Neural crest cell (in vitro differentiated cells): Measurements from ENCODE around the gene CPAMD8. TPM values are rescaled to one million over a fixed set of nuclear protein-coding genes. Genes with fewer than 3 reads are reported as not detected.

ENCODE experiments used
- DNase-seq: peaks from one replicate; pipeline ENCODE4 v3.0.0; 2021; ENCODE audit warnings: low read depth, mixed read lengths, low spot score
- H3K27ac Mint-ChIP-seq: one replicate; pipeline ENCODE4 v1.8.0; 2021; ENCODE audit warnings: mild to moderate bottlenecking, mixed read lengths; ENCODE audit not compliant: unreplicated experiment
- H3K27me3 Mint-ChIP-seq: 2 replicates; pipeline ENCODE4 v1.8.0; 2021; ENCODE audit warnings: low read depth, mild to moderate bottlenecking, mixed read lengths
- H3K36me3 Mint-ChIP-seq: 2 replicates; pipeline ENCODE4 v1.8.0; 2021; ENCODE audit warnings: low read depth, mild to moderate bottlenecking, mixed read lengths
- H3K4me1 Mint-ChIP-seq: 2 replicates; pipeline ENCODE4 v1.8.0; 2021; ENCODE audit warnings: mixed read lengths
- H3K4me3 Mint-ChIP-seq: one replicate; pipeline ENCODE4 v1.8.0; 2021; ENCODE audit warnings: mild to moderate bottlenecking, mixed read lengths
- H3K9me3 Mint-ChIP-seq: 2 replicates; pipeline ENCODE4 v1.8.0; 2021; ENCODE audit warnings: mixed read lengths
- CTCF ChIP-seq: fragments of 200-600 bp; sonication (generic); conservative IDR thresholded peaks from 2 replicates; pipeline ENCODE4 v1.5.0; 2021; ENCODE audit warnings: antibody characterized with exemption, mild to moderate bottlenecking
- total RNA-seq: library from RNA; stranded (reverse); gene quantifications from 2 replicates; pipeline ENCODE4 v1.2.1, GENCODE V29; 2021

Gene CPAMD8
- total RNA-seq, 1 donor from 2014 or later, result 14.5 TPM

- H3K27me3 Mint-ChIP-seq, result no peaks in the 10 kb centered on the region
- no peaks in the 10 kb centered on the region for H3K4me1 Mint-ChIP-seq
- no peak for TF ChIP-seq CTCF
- H3K4me3 Mint-ChIP-seq, result no peak overlapping the region
- peaks cover 23% of the 10 kb centered on the region for H3K36me3 Mint-ChIP-seq
- H3K27ac Mint-ChIP-seq, result peak overlapping the region; percentile 57
- peaks cover 12% of the 10 kb centered on the region for H3K9me3 Mint-ChIP-seq
- no peak for DNase-seq
Measured at GRCh38 chr19:16915135-16915534, 111.5 kb downstream of the CPAMD8 start.

GRCh38 chr19:16914421-16914820 lies 112.2 kb downstream of the CPAMD8 start:
- DNase-seq, result no peak
- TF ChIP-seq CTCF, result no peak
- Mint-ChIP-seq H3K9me3 (peaks cover 12% of the 10 kb centered on the region), H3K36me3 (peaks cover 20% of the 10 kb centered on the region), H3K4me3 (no peak overlapping the region), H3K4me1 (no peaks in the 10 kb centered on the region), H3K27me3 (no peaks in the 10 kb centered on the region), H3K27ac (no peak overlapping the region)

- Mint-ChIP-seq H3K27me3 (no peaks in the 10 kb centered on the region), H3K4me3 (no peak overlapping the region), H3K36me3 (peaks cover 20% of the 10 kb centered on the region), H3K27ac (no peak overlapping the region), H3K4me1 (no peaks in the 10 kb centered on the region), H3K9me3 (peaks cover 12% of the 10 kb centered on the region)
- no peak for TF ChIP-seq CTCF
- DNase-seq, result no peak
Measured at GRCh38 chr19:16912780-16913179, 113.8 kb downstream of the CPAMD8 start.

GRCh38 chr19:16911046-16911445 lies 115.6 kb downstream of the CPAMD8 start:
- Mint-ChIP-seq H3K36me3 (peaks cover 20% of the 10 kb centered on the region), H3K27ac (no peak overlapping the region), H3K27me3 (no peaks in the 10 kb centered on the region), H3K9me3 (peaks cover 12% of the 10 kb centered on the region), H3K4me1 (no peaks in the 10 kb centered on the region), H3K4me3 (no peak overlapping the region)
- DNase-seq, result no peak
- TF ChIP-seq CTCF, result no peak

DNA sequence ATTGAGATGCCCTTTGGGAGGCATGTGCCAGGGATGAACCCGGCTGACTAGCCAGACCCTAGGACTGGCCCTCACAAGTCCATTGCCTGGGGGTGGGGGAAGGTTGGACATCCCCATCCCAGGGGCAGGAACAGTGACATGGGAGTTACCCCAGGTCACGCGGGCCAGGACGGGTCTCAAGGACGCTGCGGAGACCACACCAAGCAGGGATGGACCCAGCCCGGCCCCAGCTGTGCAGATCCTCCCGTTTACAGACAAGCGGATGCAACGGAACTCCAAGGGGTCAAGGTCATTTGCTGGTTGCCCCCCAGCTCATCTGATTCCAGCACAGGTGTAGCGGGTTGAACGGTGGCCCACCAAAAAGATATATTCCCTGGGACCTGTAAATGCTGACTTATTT lies 117.9 kb downstream of the CPAMD8 start:
- no peak for TF ChIP-seq CTCF
- H3K9me3 Mint-ChIP-seq, result peaks cover 12% of the 10 kb centered on the region
- peaks cover 20% of the 10 kb centered on the region for H3K36me3 Mint-ChIP-seq
- H3K4me1 Mint-ChIP-seq, result no peaks in the 10 kb centered on the region
- no peak overlapping the region for H3K27ac Mint-ChIP-seq
- no peaks in the 10 kb centered on the region for H3K27me3 Mint-ChIP-seq
- no peak for DNase-seq
- no peak overlapping the region for H3K4me3 Mint-ChIP-seq

GRCh38 chr19:16904599-16904998 lies 122.0 kb downstream of the CPAMD8 start:
- no peak for DNase-seq
- TF ChIP-seq CTCF, result no peak
- Mint-ChIP-seq H3K27ac (no peak overlapping the region), H3K36me3 (no peaks in the 10 kb centered on the region), H3K4me1 (no peaks in the 10 kb centered on the region), H3K4me3 (no peak overlapping the region), H3K9me3 (no peaks in the 10 kb centered on the region), H3K27me3 (peaks cover 4% of the 10 kb centered on the region)
